Stimulated activated CD4-positive, alpha-beta T cell treated with anti-CD3 and anti-CD28 coated beads, TNF-alpha, amount 100 ng/mL, for 48 hours (primary cell): Measurements from ENCODE around the gene IFTAP.
A peak's percentile ranks its signal among the peaks of the same experiment; 100 is the strongest.
"Not testable (repeated sequence)": the region's sequence is repeated elsewhere in the genome, so short reads cannot be mapped to it uniquely, and the experiment has no call there.

Source experiments
- DNase-seq, 3 donors: peaks; one replicate each; pipeline ENCODE4 v3.0.0-alpha.2; 2020; ENCODE audit warnings: low read depth in 3 of 3

IFTAP gene

GRCh38 chr11:36638556-36638955 lies 44.3 kb downstream of the IFTAP start:
- no peak for DNase-seq

- DNase-seq, result no peak
Observed at GRCh38 chr11:36657610-36658267, 63.4 kb downstream of the IFTAP start.

GRCh38 chr11:36661359-36661758 lies 67.1 kb downstream of the IFTAP start:
- DNase-seq, result not testable (repeated sequence)

GRCh38 chr11:36672815-36673450 lies 78.6 kb downstream of the IFTAP start:
- DNase-seq, result no peak

- not testable (repeated sequence) for DNase-seq
Observed at GRCh38 chr11:36679547-36679946, 85.2 kb downstream of the IFTAP start.

- no peak for DNase-seq
Observed at GRCh38 chr11:36683818-36684217, 89.5 kb downstream of the IFTAP start.

- peak in 1 of 3 donors; percentile 17 for DNase-seq
Observed at GRCh38 chr11:36684840-36685801, 90.8 kb downstream of the IFTAP start.

- no peak for DNase-seq
Observed at GRCh38 chr11:36688132-36688531, 93.8 kb downstream of the IFTAP start.

- no peak for DNase-seq
Observed at GRCh38 chr11:36688571-36689291, 94.4 kb downstream of the IFTAP start.

- DNase-seq, result no peak
Observed at GRCh38 chr11:36689442-36689841, 95.1 kb downstream of the IFTAP start.

GRCh38 chr11:36692704-36693103 lies 98.4 kb downstream of the IFTAP start:
- no peak for DNase-seq

GRCh38 chr11:36693139-36693843 lies 99.0 kb downstream of the IFTAP start:
- no peak for DNase-seq

GRCh38 chr11:36695111-36695510 lies 100.8 kb downstream of the IFTAP start:
- no peak for DNase-seq

- DNase-seq, result no peak
Observed at GRCh38 chr11:36695571-36695970, 101.3 kb downstream of the IFTAP start.

GRCh38 chr11:36696550-36696949 lies 102.2 kb downstream of the IFTAP start:
- DNase-seq, result no peak

- DNase-seq, result no peak
Observed at GRCh38 chr11:36699271-36699670, 105.0 kb downstream of the IFTAP start.

GRCh38 chr11:36700246-36700645 lies 105.9 kb downstream of the IFTAP start:
- no peak for DNase-seq

GRCh38 chr11:36702330-36703054 lies 108.2 kb downstream of the IFTAP start:
- DNase-seq, result no peak

GRCh38 chr11:36703055-36703404 lies 108.7 kb downstream of the IFTAP start:
- DNase-seq, result no peak
